ENCODE measurements around the gene ASF1A. TPM values are rescaled to one million over a fixed set of nuclear protein-coding genes. Genes with fewer than 3 reads are reported as not detected.

ASF1A gene
- 9.3 and 9.5 TPM in 2 replicates for total RNA-seq

DNA sequence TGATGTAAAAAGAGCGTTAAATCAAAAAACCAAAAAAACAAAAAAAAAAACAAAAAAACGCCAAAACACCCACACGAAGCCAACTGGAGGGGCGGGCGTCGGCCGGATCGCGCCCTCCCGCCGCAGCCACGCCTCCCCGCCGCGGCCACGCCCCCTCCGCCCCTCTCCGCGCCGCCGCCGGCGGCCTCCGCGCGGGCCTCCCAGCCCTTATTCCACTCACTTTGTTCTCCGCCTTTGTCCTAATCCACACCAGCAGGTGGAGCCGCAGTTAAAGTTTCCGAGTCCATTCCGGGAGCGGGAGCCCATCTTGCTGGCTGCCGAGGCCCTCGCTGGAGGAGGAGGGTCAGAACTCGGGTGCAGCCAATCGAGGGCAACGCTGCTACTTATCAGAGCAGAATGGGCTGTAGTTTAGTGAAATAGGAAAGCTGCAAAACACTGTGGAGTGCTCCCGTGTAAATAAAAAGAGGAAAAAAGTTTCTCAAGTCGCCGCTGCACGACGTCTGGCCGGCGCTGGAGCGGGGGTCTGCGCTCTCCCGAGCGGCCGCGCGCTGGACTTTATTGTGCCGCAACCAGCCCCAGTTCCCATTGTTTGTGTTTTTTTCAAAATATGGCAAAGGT, at the start of gene ASF1A:
Gene ASF1A, plus strand, starts transcription at position 346 of the 618 bp plus-strand sequence. Its CDS starts 262 bp downstream, at position 608.

DNA sequence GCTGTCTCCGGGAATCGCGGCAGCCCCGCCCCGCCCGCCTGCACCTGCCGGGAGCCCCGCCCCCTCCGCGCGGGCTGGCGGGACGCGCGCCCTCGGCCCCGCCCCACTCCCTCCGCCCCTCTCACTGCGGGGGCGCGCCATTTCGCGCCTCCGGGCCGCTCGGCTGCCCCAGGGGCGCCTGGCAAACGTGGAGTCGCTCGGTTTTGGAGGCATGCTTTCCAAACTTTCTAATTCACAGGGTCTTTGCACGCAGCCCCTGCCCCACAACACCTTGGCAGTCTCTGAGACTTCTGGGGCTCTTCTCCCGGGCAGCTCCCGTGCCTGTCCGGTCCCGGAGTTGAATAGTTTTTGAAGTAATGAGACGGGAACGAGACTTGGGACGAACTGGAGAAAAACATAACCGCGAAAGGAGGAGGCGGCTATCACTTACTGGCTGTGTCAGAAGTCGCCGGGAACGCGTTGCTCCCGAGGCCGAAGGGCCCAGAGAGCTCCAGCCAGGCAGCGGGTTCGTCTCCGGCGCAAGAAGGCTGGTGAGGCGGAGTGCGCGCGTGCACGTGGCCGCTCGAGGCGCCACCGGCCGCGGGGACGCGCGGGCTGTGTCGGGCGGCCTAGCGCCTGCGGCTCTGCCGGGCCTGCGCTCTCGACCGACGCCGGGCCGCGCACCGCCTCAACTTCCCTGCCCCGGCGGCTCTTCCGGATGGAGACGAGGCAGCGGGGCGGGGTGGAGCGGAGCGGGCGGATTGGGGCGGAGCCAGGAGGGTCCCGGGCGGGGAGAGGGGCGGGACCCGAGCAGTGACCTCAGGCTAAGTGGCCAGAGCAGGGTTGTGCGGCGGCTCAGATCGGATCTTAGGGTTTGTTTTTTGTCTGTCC, 40.7 kb downstream of the ASF1A start, which contains the start of gene MCM9:
Gene MCM9, minus strand, starts transcription at position 699 of the 870 bp plus-strand sequence. CDS start 3,436 bp downstream, outside the sequence.

Other genes starting within 250 kb of the ASF1A start
- 6.9 and 12.1 TPM in 2 replicates for gene CEP85L, start 242.6 kb upstream of the ASF1A start, total RNA-seq
- 6.7 and 7.8 TPM in 2 replicates for gene MCM9, start 41.0 kb downstream of the ASF1A start, total RNA-seq
- gene FAM184A, start 184.5 kb downstream of the ASF1A start, total RNA-seq = 0.56 and 0.83 TPM in 2 replicates

Data from cardiac ventricle fibroblast (primary cell).